HG03342 (cell line): Measurements from ENCODE around the gene JMJD1C.
"Not testable (repeated sequence)": the region's sequence is repeated elsewhere in the genome, so short reads cannot be mapped to it uniquely, and the experiment has no call there.

Experiments
- ATAC-seq: cut with Tn5 transposase; IDR thresholded peaks from one replicate; pipeline ENCODE4 v1.9.1; 2021; ENCODE audit warnings: mild to moderate bottlenecking, moderate library complexity; ENCODE audit not compliant: unreplicated experiment

The JMJD1C gene

GRCh38 chr10:63304146-63304545 lies 161.6 kb downstream of the JMJD1C start:
- ATAC-seq = no peak

DNA sequence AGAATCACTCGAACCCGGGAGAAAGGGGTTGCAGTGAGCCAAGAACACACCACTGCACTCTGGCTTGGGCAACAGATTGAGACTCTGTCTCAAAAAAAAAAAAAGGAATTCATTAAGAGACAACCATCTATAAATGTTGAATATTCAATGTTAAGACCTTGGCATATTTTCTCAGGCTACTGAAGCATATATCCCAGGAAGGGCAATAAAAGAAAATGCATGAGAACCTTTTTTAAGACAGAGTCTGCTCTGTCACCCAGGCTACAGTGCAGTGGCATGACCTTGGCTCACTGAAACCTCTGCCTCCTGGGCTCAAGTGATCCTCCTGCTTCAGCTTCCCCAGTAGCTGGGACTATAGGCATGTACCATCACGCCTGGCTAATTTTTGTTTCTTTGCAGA lies 165.0 kb downstream of the JMJD1C start:
- ATAC-seq = no peak

DNA sequence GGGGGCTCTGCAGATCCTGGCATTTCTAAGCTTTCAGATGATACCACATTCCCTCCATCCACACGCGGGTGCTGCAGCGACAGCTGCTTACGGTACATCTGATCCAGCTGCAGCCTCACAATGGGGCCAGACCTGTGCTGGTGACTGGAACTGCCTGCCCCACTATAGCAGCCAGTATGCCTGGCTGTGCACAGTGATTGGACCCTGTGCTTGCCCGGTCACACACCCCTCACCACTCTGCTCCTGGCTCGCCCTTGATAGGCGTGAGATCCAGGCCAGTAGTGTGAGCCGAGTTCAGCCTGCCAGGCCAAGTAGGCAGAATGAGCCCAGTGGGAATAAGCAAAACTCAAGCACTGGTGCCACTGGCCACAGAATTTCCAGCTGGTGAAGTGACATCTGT lies 167.8 kb downstream of the JMJD1C start:
- ATAC-seq = no peak

DNA sequence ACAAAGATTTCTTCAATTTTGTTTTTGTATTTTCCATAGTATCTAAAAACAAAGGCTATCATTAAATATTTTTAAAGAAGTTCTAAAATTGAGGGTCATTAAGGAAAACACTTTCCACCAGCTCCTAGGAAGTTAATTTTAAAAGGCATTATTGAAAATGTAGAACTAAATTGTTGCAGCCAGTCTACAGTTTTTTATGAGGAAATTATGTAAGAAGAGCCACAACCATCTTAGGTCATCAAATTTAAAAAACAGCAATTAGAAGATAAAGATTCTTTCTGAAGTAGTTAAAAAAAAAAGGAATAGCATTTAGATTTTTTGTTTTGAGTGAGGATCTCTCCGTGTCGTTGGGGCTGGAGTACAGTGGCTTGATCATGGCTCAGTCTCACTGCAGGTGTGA lies 171.0 kb downstream of the JMJD1C start:
- ATAC-seq = no peak

- not testable (repeated sequence) for ATAC-seq
Observed at GRCh38 chr10:63292847-63293246, 172.9 kb downstream of the JMJD1C start.

- ATAC-seq = no peak
Observed at GRCh38 chr10:63288170-63288569, 177.6 kb downstream of the JMJD1C start.

GRCh38 chr10:63286754-63287264 lies 179.0 kb downstream of the JMJD1C start:
- peak; percentile 65 for ATAC-seq

DNA sequence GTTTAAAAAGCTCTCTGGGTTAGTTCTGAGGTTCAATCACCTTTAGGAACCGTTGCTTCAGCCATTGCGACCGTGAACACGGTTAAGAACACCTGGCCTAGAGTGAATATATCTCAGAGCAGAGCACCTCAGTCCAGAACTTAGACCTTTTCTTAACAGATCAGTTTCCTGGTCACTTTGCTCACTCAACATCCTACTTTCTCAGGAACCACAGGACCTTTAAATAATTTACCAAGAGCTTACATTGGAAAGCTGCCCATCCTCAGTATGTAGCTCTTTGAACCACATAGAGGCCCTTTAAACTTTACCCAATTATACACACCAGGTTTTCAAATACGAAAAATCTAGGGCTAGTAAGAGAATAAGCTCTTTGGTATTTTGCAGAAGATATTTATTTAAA lies 179.4 kb downstream of the JMJD1C start:
- peak; percentile 55 for ATAC-seq

DNA sequence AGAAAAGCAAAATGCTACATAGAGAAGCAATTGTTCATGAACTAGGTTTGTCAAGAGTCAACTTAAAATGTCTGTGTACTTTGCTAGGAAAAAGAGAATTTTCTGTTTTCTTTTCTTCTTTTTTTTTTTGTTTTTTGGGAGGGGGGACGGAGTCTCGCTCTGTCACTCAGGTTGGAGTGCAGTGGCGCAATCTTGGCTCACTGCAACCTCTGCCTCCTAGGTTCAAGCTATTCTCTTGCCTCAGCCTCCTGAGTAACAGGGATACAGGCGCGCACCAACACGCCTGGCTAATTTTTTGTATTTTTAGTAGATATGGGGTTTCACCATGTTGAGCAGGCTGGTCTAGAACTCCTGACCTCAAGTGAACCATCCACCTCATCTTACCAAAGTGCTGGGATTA lies 181.9 kb downstream of the JMJD1C start:
- not testable (repeated sequence) for ATAC-seq

GRCh38 chr10:63283093-63283492 lies 182.7 kb downstream of the JMJD1C start:
- ATAC-seq = no peak

GRCh38 chr10:63281967-63282366 lies 183.8 kb downstream of the JMJD1C start:
- ATAC-seq = no peak

- ATAC-seq = no peak
Observed at GRCh38 chr10:63280386-63280785, 185.4 kb downstream of the JMJD1C start.

DNA sequence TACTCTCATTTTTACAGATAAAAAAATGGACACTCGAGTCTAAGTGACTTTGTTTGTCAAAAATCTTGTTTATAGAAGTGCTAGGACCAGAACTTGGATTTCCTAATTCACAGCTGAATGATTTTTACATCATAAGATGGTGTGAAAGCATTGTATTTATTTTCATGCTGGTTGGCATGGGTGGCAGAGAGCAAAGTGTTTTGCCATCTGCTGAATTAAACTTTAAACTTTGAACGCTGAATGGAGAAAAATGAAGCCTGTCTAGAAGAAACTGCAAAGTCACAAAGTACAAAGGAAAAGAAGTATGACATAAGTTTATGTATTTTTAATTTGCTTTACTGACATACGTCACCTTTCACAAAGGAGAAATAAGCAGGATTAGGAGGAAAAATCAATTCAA lies 190.7 kb downstream of the JMJD1C start:
- no peak for ATAC-seq

DNA sequence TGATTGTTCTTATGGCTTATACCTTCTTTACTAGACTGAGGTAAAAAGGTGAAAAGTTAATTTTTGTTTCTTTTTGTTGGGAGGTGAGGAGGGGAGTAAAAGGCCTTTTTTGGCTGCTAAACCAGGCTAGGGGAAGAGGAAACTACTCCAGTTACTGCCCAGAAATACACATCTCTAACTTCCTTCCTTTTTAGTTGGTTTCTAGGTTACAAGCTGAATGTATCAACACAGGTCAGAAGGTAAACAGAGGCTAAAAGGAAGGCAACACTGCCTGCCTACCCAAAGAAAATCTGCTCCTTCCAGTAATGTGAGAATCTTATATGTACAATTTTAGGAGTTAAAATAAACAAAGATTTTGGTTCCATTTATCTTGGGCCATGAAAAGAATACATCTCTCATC lies 192.2 kb downstream of the JMJD1C start:
- no peak for ATAC-seq

- ATAC-seq = peak; percentile 92
Observed at GRCh38 chr10:63268798-63269503, 196.8 kb downstream of the JMJD1C start.

DNA sequence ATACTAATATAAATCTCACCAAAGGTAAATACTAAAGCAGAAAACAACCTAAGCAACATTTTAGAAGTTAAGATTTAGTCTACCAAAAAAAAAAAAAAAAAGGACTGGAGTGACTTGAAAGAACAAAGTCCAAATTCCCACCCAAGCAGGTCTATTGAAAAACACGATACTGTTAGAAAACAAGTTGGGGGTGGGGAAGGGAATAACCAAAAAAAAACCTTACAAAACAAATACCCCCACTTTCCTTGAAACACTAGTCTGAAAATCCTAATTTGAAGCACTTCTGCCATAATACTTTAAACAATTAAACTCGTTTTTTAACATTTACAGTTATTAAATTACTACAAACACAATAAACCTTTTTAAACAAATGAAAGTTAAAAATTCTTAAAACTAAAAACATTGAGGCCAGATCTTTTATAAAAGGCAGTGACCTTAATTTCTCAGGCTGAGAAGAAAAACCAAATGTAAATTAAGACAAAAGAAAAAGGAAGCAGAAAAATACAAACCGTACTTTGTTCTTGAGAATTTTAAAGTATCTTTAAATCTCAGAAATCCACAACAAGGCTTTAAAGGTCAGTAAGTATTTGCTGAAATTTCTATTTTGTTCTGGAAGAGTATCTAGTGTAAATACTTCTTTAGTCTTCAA lies 197.5 kb downstream of the JMJD1C start:
- ATAC-seq = no peak

DNA sequence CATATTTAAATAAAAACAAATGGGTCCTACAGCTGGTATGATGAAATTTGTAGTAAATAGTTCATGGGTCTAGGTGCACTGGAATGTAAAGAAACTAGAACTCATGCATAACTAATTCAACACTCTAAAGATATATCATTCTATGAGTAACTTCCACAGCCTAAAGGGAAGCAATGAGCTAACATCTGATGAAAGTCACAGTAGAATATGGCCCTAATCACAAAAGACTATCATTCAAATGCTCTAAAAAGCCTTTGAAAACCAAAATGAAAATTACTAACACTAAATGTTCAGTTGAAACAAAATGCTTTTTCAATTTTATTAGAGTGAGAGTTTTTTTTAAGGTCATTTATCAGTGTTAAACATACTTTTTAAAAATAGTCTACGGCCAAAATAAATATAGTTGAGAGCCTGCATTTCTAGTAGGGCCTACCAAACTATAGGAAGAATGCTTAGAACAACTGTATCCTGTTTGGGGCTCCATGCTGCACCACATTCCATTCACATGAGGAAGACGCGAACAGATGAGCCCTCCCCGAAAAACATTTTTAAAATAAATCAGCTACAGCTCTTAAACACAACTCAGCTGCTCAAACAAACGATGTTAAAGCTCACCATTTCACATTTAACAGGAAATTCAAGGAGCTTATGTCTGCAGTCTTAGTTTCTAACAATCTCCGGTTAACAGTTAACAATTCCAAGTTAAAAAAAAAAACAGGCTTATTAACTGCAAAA lies 198.2 kb downstream of the JMJD1C start:
- no peak for ATAC-seq

DNA sequence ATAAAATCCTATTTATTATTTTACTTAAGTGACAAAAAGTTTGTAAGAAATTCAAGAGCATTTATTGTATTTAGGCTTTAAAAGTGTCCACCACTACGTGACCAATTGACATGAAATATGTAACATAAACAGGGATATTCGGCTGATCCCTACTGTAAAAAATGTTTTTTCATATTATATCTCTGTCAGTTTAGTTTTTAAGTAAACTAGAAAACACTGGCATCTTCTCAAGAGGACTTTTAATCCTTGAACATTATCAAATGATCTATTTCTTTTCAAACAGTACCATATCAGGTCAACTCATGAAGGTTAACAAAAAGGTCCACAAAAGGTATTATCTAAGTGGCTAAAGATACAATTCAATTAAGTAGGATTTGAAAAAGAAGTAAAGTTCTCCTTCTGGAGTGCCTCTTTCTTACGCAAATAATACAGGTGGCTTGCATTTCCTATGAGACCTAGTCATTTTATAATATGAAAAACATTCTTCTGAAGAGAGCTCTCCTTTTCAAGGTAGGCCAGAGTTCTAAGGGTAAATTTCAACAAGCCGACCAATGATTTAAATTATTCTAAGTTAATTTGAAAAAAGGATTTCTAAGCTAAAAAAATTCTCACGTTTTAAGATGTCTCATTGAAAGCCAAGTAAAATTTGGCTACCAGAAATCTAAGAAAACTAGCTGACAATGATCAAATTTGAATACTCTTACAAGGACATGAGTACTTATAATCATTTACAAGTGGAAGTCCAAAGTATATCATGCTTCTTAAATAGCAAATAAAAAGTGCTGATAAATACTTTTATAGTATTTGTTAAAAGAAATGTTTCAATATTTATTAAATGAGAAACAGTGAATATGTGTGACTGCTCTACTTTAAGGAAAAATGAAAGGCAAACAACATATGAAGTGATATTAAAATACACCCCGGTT lies 199.1 kb downstream of the JMJD1C start:
- no peak for ATAC-seq

- no peak for ATAC-seq
Observed at GRCh38 chr10:63265683-63266235, 200.0 kb downstream of the JMJD1C start.

DNA sequence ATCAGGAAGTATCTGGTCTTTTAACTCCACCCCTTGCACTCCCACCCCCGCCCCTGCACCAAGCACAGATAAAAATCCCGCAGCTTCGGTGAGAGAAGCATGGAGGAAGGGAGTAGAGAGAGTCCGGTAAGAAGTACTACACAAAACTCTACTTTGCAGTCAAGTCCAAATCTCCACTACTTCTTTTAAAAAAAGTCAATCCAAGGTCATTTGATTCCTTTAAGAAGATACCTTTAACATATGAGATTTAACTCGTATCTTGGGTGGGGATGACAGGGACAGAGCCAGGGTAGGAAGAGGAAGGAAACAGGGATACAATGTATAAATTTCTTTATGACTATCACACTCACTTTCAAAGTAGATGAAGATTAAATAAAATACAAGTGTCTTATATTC lies 200.6 kb downstream of the JMJD1C start:
- ATAC-seq = no peak
